SU-DHL-6 (cell line): ENCODE measurements around the gene MALSU1.

Source experiments
- CTCF ChIP-seq: fragments of 200-600 bp; sonication (generic); IDR thresholded peaks from one replicate; pipeline ENCODE4 v1.5.1; 2017; ENCODE audit warnings: antibody characterized with exemption, mild to moderate bottlenecking, low read length, moderate library complexity; ENCODE audit not compliant: insufficient read depth, poor library complexity, severe bottlenecking
- EZH2phosphoT487 ChIP-seq: fragments of 200-600 bp; sonication (generic), shearing (Covaris generic); conservative IDR thresholded peaks from 2 replicates; pipeline ENCODE4 v1.6.1; 2018; ENCODE audit warnings: mild to moderate bottlenecking, antibody characterized with exemption, low read length, moderate library complexity, mixed read lengths

- TF ChIP-seq CTCF, result no peak
- TF ChIP-seq EZH2phosphoT487, result no peak
Observed at GRCh38 chr7:23298885-23299769, at the start of gene MALSU1.
